AG09309 (cell line): ENCODE data around the gene ZNF213.

Experiments used
- DNase-seq: peaks from one replicate; pipeline ENCODE4 v3.0.0-alpha.2; 2010; ENCODE audit warnings: low read depth
- H3K4me3 ChIP-seq: 2 replicates; pipeline ENCODE4 v1.5.1; 2011; ENCODE audit warnings: mild to moderate bottlenecking, low read depth, low read length, moderate library complexity; ENCODE audit not compliant: control insufficient read depth
- TF ChIP-seq, protein P1 (sequence below): IDR thresholded peaks from 2 replicates; pipeline ENCODE4 v1.5.1; 2011; ENCODE audit warnings: mild to moderate bottlenecking, low read depth, low read length, inconsistent platforms; ENCODE audit not compliant: insufficient read depth, control insufficient read depth; ENCODE audit errors: missing control alignments

The ZNF213 gene

DNA sequence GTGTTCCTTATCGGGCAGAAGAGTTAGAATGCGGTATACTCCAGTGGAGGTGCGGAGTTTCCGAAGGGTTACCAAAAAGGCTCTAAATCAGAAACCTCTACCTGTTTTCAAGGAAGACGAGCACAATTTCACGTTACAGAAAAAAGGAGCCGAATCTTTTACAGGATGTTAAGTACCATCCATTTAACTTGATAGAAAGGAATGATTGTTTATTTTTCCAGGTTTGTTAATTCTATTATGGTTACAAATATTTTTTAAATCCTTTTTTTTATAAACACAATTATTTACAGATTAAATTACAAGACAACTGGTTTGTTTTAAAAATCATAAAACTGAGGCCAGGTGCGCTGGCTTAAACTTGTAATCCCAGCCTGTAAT lies 18.2 kb downstream of the ZNF213 start:
- no peak for DNase-seq
- TF ChIP-seq, protein P1, sequence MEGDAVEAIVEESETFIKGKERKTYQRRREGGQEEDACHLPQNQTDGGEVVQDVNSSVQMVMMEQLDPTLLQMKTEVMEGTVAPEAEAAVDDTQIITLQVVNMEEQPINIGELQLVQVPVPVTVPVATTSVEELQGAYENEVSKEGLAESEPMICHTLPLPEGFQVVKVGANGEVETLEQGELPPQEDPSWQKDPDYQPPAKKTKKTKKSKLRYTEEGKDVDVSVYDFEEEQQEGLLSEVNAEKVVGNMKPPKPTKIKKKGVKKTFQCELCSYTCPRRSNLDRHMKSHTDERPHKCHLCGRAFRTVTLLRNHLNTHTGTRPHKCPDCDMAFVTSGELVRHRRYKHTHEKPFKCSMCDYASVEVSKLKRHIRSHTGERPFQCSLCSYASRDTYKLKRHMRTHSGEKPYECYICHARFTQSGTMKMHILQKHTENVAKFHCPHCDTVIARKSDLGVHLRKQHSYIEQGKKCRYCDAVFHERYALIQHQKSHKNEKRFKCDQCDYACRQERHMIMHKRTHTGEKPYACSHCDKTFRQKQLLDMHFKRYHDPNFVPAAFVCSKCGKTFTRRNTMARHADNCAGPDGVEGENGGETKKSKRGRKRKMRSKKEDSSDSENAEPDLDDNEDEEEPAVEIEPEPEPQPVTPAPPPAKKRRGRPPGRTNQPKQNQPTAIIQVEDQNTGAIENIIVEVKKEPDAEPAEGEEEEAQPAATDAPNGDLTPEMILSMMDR = no peak
- H3K4me3 ChIP-seq = no peak overlapping the region

DNA sequence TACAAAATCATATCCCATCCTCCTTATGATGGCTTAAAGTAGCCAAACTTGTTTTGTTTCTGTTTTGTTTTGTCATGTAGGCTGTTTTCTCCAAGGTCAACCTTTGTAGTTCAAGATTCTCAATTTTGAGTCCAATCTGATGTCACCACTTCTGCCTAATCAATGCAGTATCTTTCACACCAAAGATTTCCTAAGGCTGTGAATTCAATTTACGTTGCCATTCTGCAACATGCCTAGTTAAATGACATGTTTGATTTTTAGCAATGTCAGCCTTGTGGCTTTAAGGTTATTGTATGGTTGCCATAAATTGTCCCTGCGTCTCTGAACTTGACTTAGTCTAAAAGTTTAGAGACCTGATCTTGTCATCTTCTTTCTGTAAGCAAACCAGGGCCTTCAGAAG lies 20.4 kb downstream of the ZNF213 start:
- no peak for DNase-seq
- TF ChIP-seq, protein P1 = no peak
- H3K4me3 ChIP-seq = no peak overlapping the region

DNA sequence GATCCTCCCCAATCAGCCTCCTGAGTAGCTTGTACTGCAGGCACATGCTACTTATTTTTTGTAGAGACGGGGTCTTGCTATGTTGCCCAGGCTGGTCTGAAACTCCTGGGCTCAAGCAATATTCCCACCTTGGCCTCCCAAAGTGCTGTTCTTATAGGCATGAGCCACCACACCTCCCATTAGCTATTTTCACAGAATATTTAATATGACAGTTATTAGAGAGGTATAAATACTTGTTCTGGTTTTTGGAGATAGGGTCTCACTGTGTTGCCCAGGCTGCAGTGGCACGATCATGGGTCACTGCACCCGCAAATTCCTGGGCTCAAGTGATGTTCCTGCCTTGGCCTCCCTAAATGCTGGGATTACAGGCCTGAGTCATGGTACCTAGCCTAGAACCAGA lies 21.1 kb downstream of the ZNF213 start:
- no peak for DNase-seq
- TF ChIP-seq, protein P1 = no peak
- H3K4me3 ChIP-seq = no peak overlapping the region

DNA sequence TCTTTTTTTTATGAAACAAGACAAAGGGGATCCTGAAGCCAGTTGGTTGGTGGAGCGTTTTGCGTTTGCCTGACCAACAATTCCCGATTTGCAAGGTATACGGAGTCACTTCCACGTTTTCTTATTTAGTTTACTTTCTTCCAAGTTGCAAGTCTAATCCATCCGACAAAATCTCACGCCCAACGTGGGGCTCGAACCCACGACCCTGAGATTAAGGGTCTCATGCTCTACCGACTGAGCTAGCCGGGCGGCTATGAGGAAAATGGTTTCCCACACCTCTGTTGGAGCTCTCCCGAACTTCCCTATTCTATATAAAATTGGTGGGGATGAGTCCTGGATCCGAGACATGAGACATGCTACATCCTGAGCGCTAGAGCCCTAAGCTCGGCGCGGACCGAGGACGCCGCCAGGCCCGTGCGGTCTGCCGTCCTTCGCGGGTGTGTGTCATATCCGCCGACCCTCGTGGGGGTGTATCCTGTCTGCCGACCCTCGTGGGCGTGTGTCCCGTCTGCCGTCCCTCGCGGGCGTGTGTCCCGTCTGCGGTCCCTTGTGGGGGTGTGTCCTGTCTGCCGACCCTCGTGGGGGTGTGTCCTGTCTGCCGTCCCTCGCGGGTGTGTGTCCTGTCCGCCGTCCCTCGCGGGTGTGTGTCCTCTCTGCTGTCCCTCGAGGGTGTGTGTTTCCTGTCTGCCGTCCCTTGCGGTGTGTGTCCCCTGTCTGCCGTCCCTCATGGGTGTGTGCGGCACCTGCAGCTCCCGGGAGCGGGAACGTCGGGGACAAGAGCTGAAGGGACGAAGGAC lies 22.6 kb downstream of the ZNF213 start:
- peak; percentile 84 for DNase-seq
- TF ChIP-seq, protein P1 = no peak
- peak overlapping the region; percentile 56 for H3K4me3 ChIP-seq

DNA sequence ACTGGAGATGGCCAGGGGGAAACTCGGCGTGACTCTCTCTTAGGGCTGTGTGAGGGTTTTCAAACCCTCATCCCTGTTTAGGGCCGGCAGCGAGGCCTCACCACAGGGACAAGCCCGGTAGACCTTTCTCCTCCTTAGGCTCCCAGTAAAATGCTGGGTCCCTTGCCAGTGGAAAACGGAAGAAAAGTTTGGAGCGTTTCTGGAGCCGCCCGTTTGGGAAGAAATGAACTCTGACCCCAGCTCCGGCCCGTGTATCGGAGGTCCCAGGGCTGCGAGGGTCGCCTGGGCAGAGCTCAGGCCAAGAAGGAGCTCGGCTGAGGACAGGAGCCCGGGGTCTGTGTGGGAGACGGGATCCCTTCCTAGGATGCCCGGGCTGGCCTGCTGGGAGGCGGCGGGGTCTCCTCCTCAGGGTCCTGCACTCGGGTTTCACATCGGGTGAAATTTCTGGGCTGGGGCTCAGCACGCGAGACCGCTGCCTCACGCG lies 23.2 kb downstream of the ZNF213 start:
- peak overlapping the region; percentile 56 for H3K4me3 ChIP-seq
- no peak for DNase-seq
- TF ChIP-seq, protein P1 = no peak

DNA sequence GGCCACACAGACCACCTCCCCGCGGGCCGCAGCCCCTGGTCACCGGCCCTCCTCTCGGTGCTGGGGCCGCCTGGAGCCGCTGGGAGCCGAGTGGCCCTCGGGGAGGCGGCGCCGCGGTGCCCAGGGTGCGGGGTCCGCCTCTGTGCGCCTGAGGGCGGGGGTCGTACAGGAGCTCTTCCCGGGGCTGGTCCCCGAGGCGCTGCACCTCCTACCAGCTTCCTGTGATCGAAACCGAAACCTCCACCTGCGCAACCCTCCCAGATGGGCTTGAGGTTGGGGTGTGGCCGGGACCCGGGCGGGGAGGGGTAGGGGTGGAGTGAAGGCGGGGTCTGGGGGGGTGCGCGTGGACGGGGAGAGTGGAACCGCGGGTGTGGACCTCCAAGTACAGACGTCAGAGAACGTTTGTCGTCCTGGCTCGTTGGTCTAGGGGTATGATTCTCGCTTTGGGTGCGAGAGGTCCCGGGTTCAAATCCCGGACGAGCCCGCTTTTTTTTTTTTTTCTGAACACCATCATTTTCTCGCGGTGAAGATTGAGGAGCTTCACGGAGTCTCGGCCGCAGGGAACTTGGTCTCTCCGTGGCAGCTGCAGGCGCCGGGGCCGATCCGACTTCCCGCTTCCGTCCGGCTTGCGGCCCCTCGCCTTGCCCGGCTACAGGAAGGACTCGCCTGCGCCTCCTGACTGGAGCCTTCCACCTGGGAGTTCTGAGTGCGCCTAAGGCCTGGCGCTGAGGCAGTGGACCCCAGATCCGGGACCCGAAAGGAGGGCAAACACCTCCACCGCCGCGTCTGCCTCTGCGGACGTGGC lies 23.9 kb downstream of the ZNF213 start:
- peak overlapping the region; percentile 56 for H3K4me3 ChIP-seq
- no peak for DNase-seq
- TF ChIP-seq, protein P1 = no peak
